Fibroblast of mammary gland (primary cell): ENCODE results near the gene SRD5A3.

Experiments used
- DNase-seq: peaks from one replicate; pipeline ENCODE4 v3.0.0-alpha.2; 2010; ENCODE audit warnings: low read depth
- H3K4me3 ChIP-seq: 2 replicates; pipeline ENCODE4 v1.5.1; 2011; ENCODE audit warnings: low read depth, mild to moderate bottlenecking, low read length, moderate library complexity; ENCODE audit not compliant: control insufficient read depth
- TF ChIP-seq, protein P1 (sequence below): conservative IDR thresholded peaks from 2 replicates; pipeline ENCODE4 v1.5.1; 2011; ENCODE audit warnings: low read depth, low read length, inconsistent platforms; ENCODE audit not compliant: control insufficient read depth, insufficient read depth

The SRD5A3 gene

GRCh38 chr4:55345980-55346850 lies at the start of gene SRD5A3:
TSS of gene SRD5A3 (plus strand) at chr4:55346242. CDS start at chr4:55346337, 95 bp downstream.
- peak; percentile 68 for DNase-seq
- H3K4me3 ChIP-seq: peak within 1 kb of the TSS; percentile 62
- TF ChIP-seq, protein P1, sequence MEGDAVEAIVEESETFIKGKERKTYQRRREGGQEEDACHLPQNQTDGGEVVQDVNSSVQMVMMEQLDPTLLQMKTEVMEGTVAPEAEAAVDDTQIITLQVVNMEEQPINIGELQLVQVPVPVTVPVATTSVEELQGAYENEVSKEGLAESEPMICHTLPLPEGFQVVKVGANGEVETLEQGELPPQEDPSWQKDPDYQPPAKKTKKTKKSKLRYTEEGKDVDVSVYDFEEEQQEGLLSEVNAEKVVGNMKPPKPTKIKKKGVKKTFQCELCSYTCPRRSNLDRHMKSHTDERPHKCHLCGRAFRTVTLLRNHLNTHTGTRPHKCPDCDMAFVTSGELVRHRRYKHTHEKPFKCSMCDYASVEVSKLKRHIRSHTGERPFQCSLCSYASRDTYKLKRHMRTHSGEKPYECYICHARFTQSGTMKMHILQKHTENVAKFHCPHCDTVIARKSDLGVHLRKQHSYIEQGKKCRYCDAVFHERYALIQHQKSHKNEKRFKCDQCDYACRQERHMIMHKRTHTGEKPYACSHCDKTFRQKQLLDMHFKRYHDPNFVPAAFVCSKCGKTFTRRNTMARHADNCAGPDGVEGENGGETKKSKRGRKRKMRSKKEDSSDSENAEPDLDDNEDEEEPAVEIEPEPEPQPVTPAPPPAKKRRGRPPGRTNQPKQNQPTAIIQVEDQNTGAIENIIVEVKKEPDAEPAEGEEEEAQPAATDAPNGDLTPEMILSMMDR: no peak

DNA sequence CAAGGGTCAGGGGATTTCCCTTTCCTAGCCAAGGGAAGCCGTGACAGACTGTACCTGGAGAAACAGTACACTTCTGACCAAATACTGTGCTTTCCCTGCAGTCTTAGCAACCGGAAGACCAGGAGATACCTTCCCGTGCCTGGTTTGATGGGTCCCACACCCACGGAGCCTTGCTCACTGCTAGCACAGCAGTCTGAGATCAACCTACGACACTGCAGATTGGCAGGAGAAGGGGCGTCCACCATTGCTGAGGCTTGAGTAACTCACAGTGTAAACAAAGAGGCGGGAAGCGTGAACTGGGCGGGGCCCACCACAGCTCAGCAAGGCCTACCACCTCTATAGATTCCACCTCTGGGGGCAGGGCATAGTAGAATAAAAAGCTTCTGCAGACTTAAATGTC lies 48.7 kb upstream of the SRD5A3 start:
- peak; percentile 20 for DNase-seq
- H3K4me3 ChIP-seq: no peak overlapping the region
- TF ChIP-seq, protein P1: no peak

- TF ChIP-seq, protein P1: no peak
- no peak overlapping the region for H3K4me3 ChIP-seq
- DNase-seq: peak; percentile 61
These were observed 42.3 kb upstream of the SRD5A3 start for GRCh38 chr4:55303760-55304165.

- no peak overlapping the region for H3K4me3 ChIP-seq
- no peak for DNase-seq
- TF ChIP-seq, protein P1: no peak
These were observed 41.7 kb upstream of the SRD5A3 start for GRCh38 chr4:55304303-55304702.

DNA sequence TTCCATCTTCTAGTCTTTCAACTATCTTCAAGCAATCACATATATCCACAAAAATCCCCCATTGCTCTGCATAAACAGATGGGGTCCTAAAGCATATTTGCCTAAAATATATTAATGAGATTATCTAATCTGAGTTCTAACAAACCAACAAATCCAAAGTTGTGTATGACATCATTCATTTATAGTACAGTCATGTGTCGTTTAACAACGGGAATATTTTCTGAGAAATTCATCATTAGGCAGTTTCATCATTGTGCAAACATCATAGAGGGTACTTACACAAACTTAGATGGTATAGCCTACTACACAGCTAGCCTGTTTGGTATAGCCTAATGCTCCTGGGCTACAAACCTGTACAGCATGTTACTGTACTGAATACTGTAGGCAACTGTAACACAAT lies 38.0 kb upstream of the SRD5A3 start:
- TF ChIP-seq, protein P1: no peak

DNA sequence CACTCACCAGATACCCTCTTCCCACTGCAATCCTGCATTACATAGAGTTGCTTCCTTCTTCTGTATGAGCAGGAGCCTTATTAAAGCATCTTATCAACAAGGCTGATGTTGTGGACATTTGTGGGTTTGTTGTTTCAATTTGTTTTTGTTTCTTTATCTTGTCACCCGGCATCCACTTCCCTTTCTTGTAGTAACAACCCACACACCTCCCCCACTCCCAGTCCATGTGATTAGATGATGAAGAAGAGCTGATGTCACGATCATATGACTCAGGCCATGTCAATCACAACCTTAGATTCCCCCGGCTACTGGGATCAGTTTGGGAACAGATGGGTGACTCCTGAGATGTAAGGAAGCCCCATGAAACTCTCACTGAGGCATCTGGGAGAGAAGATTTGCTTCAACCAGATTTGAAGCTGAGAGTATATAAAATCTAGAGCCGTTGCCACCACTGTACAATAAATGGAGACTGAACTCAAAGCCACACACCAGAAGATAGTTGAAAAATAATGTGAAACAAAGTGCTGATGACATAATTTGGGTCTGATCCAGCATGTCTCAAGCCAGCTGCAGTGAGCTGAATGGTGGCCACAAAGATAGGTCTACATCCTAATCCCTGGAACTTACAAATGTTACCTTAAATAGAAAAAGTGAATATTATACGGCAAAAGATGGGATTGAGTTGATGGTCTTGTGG lies 34.1 kb upstream of the SRD5A3 start:
- no peak overlapping the region for H3K4me3 ChIP-seq
- DNase-seq: peak; percentile 39
- TF ChIP-seq, protein P1: no peak

More for the DNA sequence above, 38.0 kb upstream of the SRD5A3 start:
- DNase-seq: no peak
- H3K4me3 ChIP-seq: no peak overlapping the region
